ENCODE measurements around the gene SMIM24. TPM values are rescaled to one million over a fixed set of nuclear protein-coding genes. Genes with fewer than 3 reads are reported as not detected.

Gene SMIM24
- total and polyA plus RNA-seq, 9 of the 15 experiments (the other 6 are each of a cell fraction or from before 2014, with no cell fraction given), result 0.45 to 12.3 (median 1.4) TPM; not detected in 1

- CTCF ChIA-PET (ENCODE audit: low intra/inter-chr PET ratio), result no interaction called here
- 96% methylated on average over 13 of the region's 14 CpGs for WGBS (ENCODE audit: insufficient coverage, low coverage, missing lambda C conversion rate)
- POLR2A ChIA-PET, result interaction anchor here (0.6 to 1.8 kb wide), 5 partner anchors 8 to 1113 kb away, joined by 3 to 6 read pairs (median 3); no protein-coding TSS in a partner anchor
- no peak overlapping the region for H2AFZ ChIP-seq (ENCODE audit: low read depth, low read length)
- no peaks in the 10 kb centered on the region for H3K9me3 ChIP-seq (replicated peaks; ENCODE audit: control insufficient read depth, insufficient read depth, low read depth, low read length)
- no peak overlapping the region; a peak in 1 of 4 replicates for H3K9ac ChIP-seq (ENCODE audit: insufficient read depth in 1 of 2, low read depth in 2 of 2, low read length in 2 of 2)
- peaks cover 7% of the 10 kb centered on the region; the same call in 2 of the 3 replicates for H3K79me2 ChIP-seq (ENCODE audit: control insufficient read depth, insufficient read depth, low read length)
- H3K27me3 ChIP-seq (ENCODE audit: control insufficient read depth in 2 of 2, insufficient read depth in 2 of 2, low read length in 2 of 2), result no peaks in the 10 kb centered on the region
- ATAC-seq (no peak), FAIRE-seq (no peak), DNase-seq (ENCODE audit: extremely low read depth in 1 of 4, low spot score in 3 of 4) (no peak)
- TF ChIP-seq KLF10 (CRISPR knock-in tag; IDR thresholded peaks at IDR 0.05) (no peak), POLR2AphosphoS5 (IDR thresholded peaks at IDR 0.05; ENCODE audit: control insufficient read depth, insufficient read depth, low read depth, low read length) (0 out of 2 replicates have a peak, but pooled peaks have one; percentile 22)
- H4K20me1 ChIP-seq (replicated peaks; ENCODE audit: control insufficient read depth, insufficient read depth, low read length), result peaks cover 7% of the 10 kb centered on the region; the same call in 1 of the 2 replicates
- H3K27ac ChIP-seq (ENCODE audit: extremely low read depth, low read depth, low read length), result no peak overlapping the region
- H3K4me1 ChIP-seq (replicated peaks in 1 of 2; ENCODE audit: control insufficient read depth in 2 of 2, insufficient read depth in 2 of 2, low read length in 2 of 2), result peaks cover 0 to 40% of the 10 kb centered on the region in 2 experiments; a peak in 2 of 5 replicates
- no peak overlapping the region for H3K4me2 ChIP-seq (ENCODE audit: insufficient read depth, low read length)
- in situ Hi-C loops (cut with MboI) (no loop called here), intact Hi-C loops (cut with micrococcal nuclease) (no loop called here)
- no peak overlapping the region for H3K4me3 ChIP-seq
- no TSS peak for BruUV-seq (replicated peaks)
- peaks cover 2% of the 10 kb centered on the region for H3K9me1 ChIP-seq (ENCODE audit: control insufficient read depth, insufficient read depth, low read length)
- H3K36me3 ChIP-seq (ENCODE audit: control insufficient read depth, insufficient read depth, low read length), result peaks cover 70% of the 10 kb centered on the region; the same call in 1 of the 3 replicates
These were observed 47.8 kb upstream of the SMIM24 start for GRCh38 chr19:3528080-3528479.

GRCh38 chr19:3527238-3527910 lies 47.0 kb upstream of the SMIM24 start:
- no peak for DNase-seq (ENCODE audit: extremely low read depth in 1 of 4, low spot score in 3 of 4)
- FAIRE-seq, result no peak

More at GRCh38 chr19:3527238-3527910, 47.0 kb upstream of the SMIM24 start:
- no peak overlapping the region for H3K4me2 ChIP-seq (ENCODE audit: insufficient read depth, low read length)
- ChIA-PET POLR2A (interaction anchor here (0.6 to 1.8 kb wide), 6 partner anchors 8 to 106 kb away, joined by 3 to 6 read pairs (median 3); no protein-coding TSS in a partner anchor), CTCF (ENCODE audit: low intra/inter-chr PET ratio) (no interaction called here)
- H3K9me3 ChIP-seq (replicated peaks; ENCODE audit: control insufficient read depth, insufficient read depth, low read depth, low read length), result no peaks in the 10 kb centered on the region
- no peak for ATAC-seq
- H3K4me3 ChIP-seq, result no peak overlapping the region
- in situ Hi-C loops (cut with MboI), result no loop called here
- H3K9ac ChIP-seq (ENCODE audit: insufficient read depth in 1 of 2, low read depth in 2 of 2, low read length in 2 of 2), result peak overlapping the region in 1 of 2 experiments; percentile 17; a peak in 1 of 4 replicates
- intact Hi-C loops (cut with micrococcal nuclease), result no loop called here
- peaks cover 7% of the 10 kb centered on the region; the same call in 1 of the 2 replicates for H4K20me1 ChIP-seq (replicated peaks; ENCODE audit: control insufficient read depth, insufficient read depth, low read length)
- H3K27me3 ChIP-seq (ENCODE audit: control insufficient read depth in 2 of 2, insufficient read depth in 2 of 2, low read length in 2 of 2), result no peaks in the 10 kb centered on the region
- peaks cover 0 to 46% of the 10 kb centered on the region in 2 experiments; a peak in 2 of 5 replicates for H3K4me1 ChIP-seq (replicated peaks in 1 of 2; ENCODE audit: control insufficient read depth in 2 of 2, insufficient read depth in 2 of 2, low read length in 2 of 2)
- BruUV-seq (replicated peaks), result no TSS peak
- WGBS (ENCODE audit: insufficient coverage, low coverage, missing lambda C conversion rate), result 94% methylated on average over 17 of the region's 21 CpGs
- no peak overlapping the region for H3K27ac ChIP-seq (ENCODE audit: extremely low read depth, low read depth, low read length)
- H3K9me1 ChIP-seq (ENCODE audit: control insufficient read depth, insufficient read depth, low read length), result peaks cover 2% of the 10 kb centered on the region
- H2AFZ ChIP-seq (ENCODE audit: low read depth, low read length), result no peak overlapping the region
- peaks cover 67% of the 10 kb centered on the region; the same call in 1 of the 3 replicates for H3K36me3 ChIP-seq (ENCODE audit: control insufficient read depth, insufficient read depth, low read length)
- H3K79me2 ChIP-seq (ENCODE audit: control insufficient read depth, insufficient read depth, low read length), result peaks cover 14% of the 10 kb centered on the region
- TF ChIP-seq HMBOX1 (IDR thresholded peaks at IDR 0.05) (no peak), TFAP4 (CRISPR knock-in tag; IDR thresholded peaks at IDR 0.05; ENCODE audit: borderline replicate concordance) (peak; percentile 30; the same call in 1 of the 2 replicates), SREBF2 (CRISPR knock-in tag; IDR thresholded peaks at IDR 0.05) (no peak), SIN3B (IDR thresholded peaks at IDR 0.05; ENCODE audit: low read depth) (no peak), ZNF121 (CRISPR knock-in tag; conservative IDR thresholded peaks at IDR 0.05) (peak; percentile 69), RBFOX2 (IDR thresholded peaks at IDR 0.05; ENCODE audit: low read depth, low read length) (0 out of 2 replicates have a peak, but pooled peaks have one; percentile 19), ZFP36 (IDR thresholded peaks at IDR 0.05; ENCODE audit: low read depth, low read length, partially characterized antibody) (peak; percentile 90), TAF1 (IDR thresholded peaks at IDR 0.05; ENCODE audit: control insufficient read depth, extremely low read depth, insufficient read depth, low read length, severe bottlenecking) (no peak), KDM2B (CRISPR knock-in tag; IDR thresholded peaks at IDR 0.05) (no peak)
